Endodermal cell (in vitro differentiated cells): ENCODE measurements around the gene TMF1. TPM values are rescaled to one million over a fixed set of nuclear protein-coding genes. Genes with fewer than 3 reads are reported as not detected.
A peak's percentile ranks its signal among the peaks of the same experiment; 100 is the strongest.

Source experiments
- DNase-seq: peaks from one replicate; pipeline ENCODE4 v3.0.0-alpha.2; 2017
- H3K27ac ChIP-seq: 2 replicates; pipeline ENCODE4 v1.5.1; 2013; ENCODE audit warnings: mild to moderate bottlenecking, low read depth, low read length, moderate library complexity
- H3K27me3 ChIP-seq: 2 replicates; pipeline ENCODE4 v1.6.1; 2013; ENCODE audit warnings: mild to moderate bottlenecking, low read length, moderate library complexity; ENCODE audit not compliant: insufficient read depth, control insufficient read depth, poor library complexity, severe bottlenecking
- H3K36me3 ChIP-seq: 2 replicates; pipeline ENCODE4 v1.7.0; 2013; ENCODE audit warnings: mild to moderate bottlenecking, low read length, moderate library complexity; ENCODE audit not compliant: control insufficient read depth, insufficient read depth
- H3K4me1 ChIP-seq: one replicate; pipeline ENCODE4 v1.7.0; 2013; ENCODE audit warnings: low read length; ENCODE audit not compliant: control insufficient read depth, insufficient read depth
- H3K4me3 ChIP-seq: 2 replicates; pipeline ENCODE4 v1.5.1; 2013; ENCODE audit warnings: mild to moderate bottlenecking, low read length, moderate library complexity
- H3K9ac ChIP-seq: 2 replicates; pipeline ENCODE4 v1.6.1; 2013; ENCODE audit warnings: mild to moderate bottlenecking, low read length, moderate library complexity; ENCODE audit not compliant: poor library complexity, severe bottlenecking; ENCODE audit errors: extremely low read depth
- H3K9me3 ChIP-seq: 2 replicates; pipeline ENCODE4 v1.6.1; 2013; ENCODE audit warnings: mild to moderate bottlenecking, low read length, moderate library complexity; ENCODE audit not compliant: control insufficient read depth
- H3K27ac Mint-ChIP-seq: 2 replicates; pipeline ENCODE4 v1.8.0; 2020; ENCODE audit warnings: mixed read lengths
- H3K27me3 Mint-ChIP-seq: 2 replicates; pipeline ENCODE4 v1.8.0; 2021; ENCODE audit warnings: mild to moderate bottlenecking, mixed read lengths; ENCODE audit not compliant: insufficient read depth
- H3K36me3 Mint-ChIP-seq: 2 replicates; pipeline ENCODE4 v1.8.0; 2020; ENCODE audit warnings: low read depth, mixed read lengths
- H3K4me1 Mint-ChIP-seq: 2 replicates; pipeline ENCODE4 v1.8.0; 2020; ENCODE audit warnings: mixed read lengths
- H3K4me3 Mint-ChIP-seq: 2 replicates; pipeline ENCODE4 v1.8.0; 2020; ENCODE audit warnings: mild to moderate bottlenecking, moderate library complexity, mixed read lengths
- H3K9me3 Mint-ChIP-seq: 2 replicates; pipeline ENCODE4 v1.8.0; 2020; ENCODE audit warnings: mild to moderate bottlenecking, mixed read lengths
- WGBS, 2 experiments: methylation state at CpG; one replicate each; pipeline versions ENCODE4 v1.1.5 to v1.1.7; 2013; ENCODE audit warnings: missing lambda C conversion rate in 2 of 2, mixed read lengths in 1 of 2; ENCODE audit not compliant: insufficient coverage in 1 of 2, insufficient read length in 1 of 2; 5-methylcytosine and 5-hydroxymethylcytosine counted together
- total RNA-seq, 2 donors: library from RNA; stranded (reverse); fragmentation: NEBNext Ultra II Directional in 1 of 2; extraction: Animal tissue kit (Norgen Biotek cat#: 25700) in 1 of 2; gene quantifications; 2 replicates in 1 of 2; 3 replicates in 1 of 2; pipeline ENCODE4 v1.2.1, GENCODE V29; 2021
- TF ChIP-seq, protein P1 (sequence below): fragments of 200-600 bp; sonication (generic); conservative IDR thresholded peaks from 2 replicates; pipeline ENCODE4 v1.5.0; 2021; ENCODE audit warnings: antibody characterized with exemption, mild to moderate bottlenecking

Gene TMF1
- total RNA-seq, 2 donors from 2014 or later = 25.6 to 31.3 TPM

GRCh38 chr3:69082361-69082760, 30.2 kb upstream of the TMF1 start:
- Histone ChIP-seq H3K36me3 (no peaks in the 10 kb centered on the region), H3K9ac (no peak overlapping the region), H3K27ac (no peak overlapping the region), H3K4me3 (no peak overlapping the region), H3K27me3 (no peaks in the 10 kb centered on the region), H3K4me1 (no peaks in the 10 kb centered on the region), H3K9me3 (no peaks in the 10 kb centered on the region)
- peaks cover 4% of the 10 kb centered on the region for H3K36me3 Mint-ChIP-seq
- peaks cover 39% of the 10 kb centered on the region for H3K4me1 Mint-ChIP-seq
- no peak overlapping the region for H3K4me3 Mint-ChIP-seq
- H3K27ac Mint-ChIP-seq = no peak overlapping the region
- H3K9me3 Mint-ChIP-seq = no peaks in the 10 kb centered on the region
- TF ChIP-seq, protein P1, sequence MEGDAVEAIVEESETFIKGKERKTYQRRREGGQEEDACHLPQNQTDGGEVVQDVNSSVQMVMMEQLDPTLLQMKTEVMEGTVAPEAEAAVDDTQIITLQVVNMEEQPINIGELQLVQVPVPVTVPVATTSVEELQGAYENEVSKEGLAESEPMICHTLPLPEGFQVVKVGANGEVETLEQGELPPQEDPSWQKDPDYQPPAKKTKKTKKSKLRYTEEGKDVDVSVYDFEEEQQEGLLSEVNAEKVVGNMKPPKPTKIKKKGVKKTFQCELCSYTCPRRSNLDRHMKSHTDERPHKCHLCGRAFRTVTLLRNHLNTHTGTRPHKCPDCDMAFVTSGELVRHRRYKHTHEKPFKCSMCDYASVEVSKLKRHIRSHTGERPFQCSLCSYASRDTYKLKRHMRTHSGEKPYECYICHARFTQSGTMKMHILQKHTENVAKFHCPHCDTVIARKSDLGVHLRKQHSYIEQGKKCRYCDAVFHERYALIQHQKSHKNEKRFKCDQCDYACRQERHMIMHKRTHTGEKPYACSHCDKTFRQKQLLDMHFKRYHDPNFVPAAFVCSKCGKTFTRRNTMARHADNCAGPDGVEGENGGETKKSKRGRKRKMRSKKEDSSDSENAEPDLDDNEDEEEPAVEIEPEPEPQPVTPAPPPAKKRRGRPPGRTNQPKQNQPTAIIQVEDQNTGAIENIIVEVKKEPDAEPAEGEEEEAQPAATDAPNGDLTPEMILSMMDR = no peak
- H3K27me3 Mint-ChIP-seq = no peaks in the 10 kb centered on the region
- WGBS, 2 experiments = 96% methylated on average over 2 of the region's 2 CpGs; no CpG with 5 or more reads in 1 of the 2 experiments
- no peak for DNase-seq

DNA sequence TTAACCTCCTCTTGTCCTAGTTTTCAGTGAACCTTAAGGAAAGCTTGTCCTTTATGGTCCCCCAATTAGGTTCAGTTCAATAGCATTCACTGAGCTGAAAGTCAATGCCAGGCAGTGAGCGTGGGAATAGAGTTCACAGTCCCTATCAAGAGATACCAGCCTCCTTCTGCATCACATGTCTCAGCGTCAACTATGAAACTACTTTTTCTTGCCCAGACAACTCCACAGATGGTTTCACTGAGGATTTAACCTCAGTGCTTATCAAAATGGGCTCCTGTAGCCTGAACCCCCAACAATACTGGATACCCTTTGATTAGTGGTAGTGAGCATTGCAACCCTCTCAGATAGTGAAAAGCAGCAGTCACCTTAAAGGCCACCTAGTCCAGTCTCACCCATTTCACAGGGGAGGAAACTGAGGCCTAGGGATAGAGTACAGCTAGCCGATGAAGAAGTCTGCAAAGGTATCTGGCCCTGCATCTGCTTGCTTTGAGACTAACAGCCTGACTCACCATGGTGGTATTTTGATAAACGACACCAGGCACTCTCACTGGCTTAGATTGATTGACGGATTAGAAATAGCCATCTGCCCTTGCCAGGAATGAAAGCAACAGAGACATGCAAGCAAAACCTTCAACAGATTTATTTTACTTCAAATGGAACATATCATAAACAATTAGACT, 29.6 kb upstream of the TMF1 start:
- H3K9me3 Mint-ChIP-seq = no peaks in the 10 kb centered on the region
- H3K27ac Mint-ChIP-seq = no peak overlapping the region
- Histone ChIP-seq H3K36me3 (no peaks in the 10 kb centered on the region), H3K27me3 (no peaks in the 10 kb centered on the region), H3K9me3 (no peaks in the 10 kb centered on the region), H3K27ac (no peak overlapping the region), H3K9ac (no peak overlapping the region), H3K4me1 (no peaks in the 10 kb centered on the region), H3K4me3 (no peak overlapping the region)
- peaks cover 39% of the 10 kb centered on the region for H3K4me1 Mint-ChIP-seq
- peaks cover 7% of the 10 kb centered on the region for H3K36me3 Mint-ChIP-seq
- peak; percentile 57 for DNase-seq
- WGBS, 2 experiments = 85 to 89% methylated on average over 5 of the region's 5 CpGs
- H3K4me3 Mint-ChIP-seq = no peak overlapping the region
- TF ChIP-seq, protein P1 = no peak
- H3K27me3 Mint-ChIP-seq = no peaks in the 10 kb centered on the region

GRCh38 chr3:69080233-69080920, 28.2 kb upstream of the TMF1 start, which contains the start of gene UBA3:
TSS of gene UBA3 (minus strand) at chr3:69080365. CDS start at chr3:69080353, 12 bp downstream.
- no peaks in the 10 kb centered on the region for H3K27me3 ChIP-seq
- TF ChIP-seq, protein P1 = no peak
- Mint-ChIP-seq H3K4me1 (peaks cover 30% of the 10 kb centered on the region), H3K27ac (peak within 1 kb of the TSS; percentile 85), H3K9me3 (no peaks in the 10 kb centered on the region), H3K4me3 (peak within 1 kb of the TSS; percentile 79), H3K36me3 (peaks cover 10% of the 10 kb centered on the region), H3K27me3 (no peaks in the 10 kb centered on the region)
- WGBS, 2 experiments = 1% methylated on average over 32 of the region's 37 CpGs; no CpG with 5 or more reads in 1 of the 2 experiments
- DNase-seq = peak; percentile 98
- peak within 1 kb of the TSS; percentile 3 for H3K27ac ChIP-seq
- H3K4me1 ChIP-seq = no peaks in the 10 kb centered on the region
- H3K9ac ChIP-seq = peak within 1 kb of the TSS; percentile 75
- no peaks in the 10 kb centered on the region for H3K9me3 ChIP-seq
- peaks cover 2% of the 10 kb centered on the region for H3K36me3 ChIP-seq
- peak within 1 kb of the TSS; percentile 95 for H3K4me3 ChIP-seq
